ENCODE measurements around the gene PDIA6. TPM values are rescaled to one million over a fixed set of nuclear protein-coding genes. Genes with fewer than 3 reads are reported as not detected.
A peak's percentile ranks its signal among the peaks of the same experiment; 100 is the strongest.

The PDIA6 gene, protein sequence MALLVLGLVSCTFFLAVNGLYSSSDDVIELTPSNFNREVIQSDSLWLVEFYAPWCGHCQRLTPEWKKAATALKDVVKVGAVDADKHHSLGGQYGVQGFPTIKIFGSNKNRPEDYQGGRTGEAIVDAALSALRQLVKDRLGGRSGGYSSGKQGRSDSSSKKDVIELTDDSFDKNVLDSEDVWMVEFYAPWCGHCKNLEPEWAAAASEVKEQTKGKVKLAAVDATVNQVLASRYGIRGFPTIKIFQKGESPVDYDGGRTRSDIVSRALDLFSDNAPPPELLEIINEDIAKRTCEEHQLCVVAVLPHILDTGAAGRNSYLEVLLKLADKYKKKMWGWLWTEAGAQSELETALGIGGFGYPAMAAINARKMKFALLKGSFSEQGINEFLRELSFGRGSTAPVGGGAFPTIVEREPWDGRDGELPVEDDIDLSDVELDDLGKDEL
- total RNA-seq = 119 TPM
- long read RNA-seq, transcript PDIA6-201 (13 exons, 2,338 nt) = major isoform, 602 of 640 reads
- long read RNA-seq, partial matches to known transcripts = 21 of 640 reads
- long read RNA-seq, other reads (novel, unspliced or antisense) = 14 of 640 reads

DNA sequence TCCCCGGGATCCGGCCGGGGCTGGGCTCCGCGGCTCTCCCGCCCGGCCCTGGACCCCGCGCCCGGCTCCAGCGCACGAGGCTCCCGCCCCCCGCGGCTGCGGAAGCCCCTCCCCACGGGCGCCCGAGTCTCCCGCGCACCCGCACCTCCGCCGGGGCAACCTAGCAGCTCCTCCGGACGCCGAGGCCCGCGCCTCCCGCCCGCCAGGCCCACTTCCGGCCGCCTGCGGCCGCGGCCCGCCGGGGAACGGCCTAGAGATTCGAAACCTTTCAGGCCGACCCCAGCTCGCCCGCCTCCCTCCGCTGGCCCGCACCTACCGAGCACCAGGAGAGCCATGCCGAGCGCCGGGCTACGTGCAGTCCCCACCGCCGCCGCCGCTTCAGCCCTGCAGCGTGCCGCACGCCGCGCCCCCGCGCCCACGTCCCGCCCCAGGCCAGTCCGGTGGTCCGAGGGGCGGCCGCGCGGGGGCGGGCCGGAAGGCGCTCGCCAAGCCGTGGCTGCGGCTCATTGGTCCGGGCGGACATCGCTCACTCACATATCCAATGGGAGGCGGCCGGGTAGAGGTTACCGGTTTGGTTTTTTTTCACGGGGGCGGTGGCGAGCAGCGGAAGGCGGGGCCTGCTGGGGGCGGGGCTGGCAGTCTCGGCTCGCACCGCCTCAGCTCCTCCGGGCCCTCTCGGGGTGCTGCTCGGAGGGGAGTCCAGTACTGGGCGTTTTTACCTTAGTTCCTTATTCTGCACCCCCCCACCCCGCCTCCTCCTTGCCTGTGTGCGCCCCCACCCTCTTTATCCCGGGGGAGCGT lies at the start of gene PDIA6:
TSS of gene PDIA6 (minus strand) at position 424 of the 801 bp plus-strand sequence. CDS start at position 335, 89 bp downstream.
- ATAC-seq = peak; percentile 99
- peak; percentile 98 for DNase-seq
- intact Hi-C loops (cut with micrococcal nuclease) = no loop called here

DNA sequence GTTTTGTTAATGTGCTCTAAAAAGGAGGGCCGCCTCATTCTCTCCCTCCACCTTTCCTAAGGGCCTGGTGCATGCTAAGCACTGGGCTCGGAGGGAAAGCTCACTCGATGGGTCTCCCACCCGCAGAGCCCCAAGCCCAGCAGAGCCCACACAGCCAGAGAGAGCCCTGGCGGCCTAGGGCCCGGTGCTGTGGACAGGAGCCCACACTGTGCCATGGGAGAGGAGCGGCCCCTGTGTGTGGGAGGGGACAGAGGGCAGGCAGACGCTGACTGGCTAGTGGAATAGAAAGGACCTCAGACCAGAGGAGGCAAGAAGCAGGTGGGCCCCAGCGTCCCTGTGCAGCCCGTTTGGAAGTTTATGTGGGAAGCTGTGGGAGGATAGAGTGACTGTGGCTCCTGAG lies 49.7 kb upstream of the PDIA6 start:
- DNase-seq = no peak
- ATAC-seq = peak; percentile 19
- intact Hi-C loops (cut with micrococcal nuclease) = no loop called here

DNA sequence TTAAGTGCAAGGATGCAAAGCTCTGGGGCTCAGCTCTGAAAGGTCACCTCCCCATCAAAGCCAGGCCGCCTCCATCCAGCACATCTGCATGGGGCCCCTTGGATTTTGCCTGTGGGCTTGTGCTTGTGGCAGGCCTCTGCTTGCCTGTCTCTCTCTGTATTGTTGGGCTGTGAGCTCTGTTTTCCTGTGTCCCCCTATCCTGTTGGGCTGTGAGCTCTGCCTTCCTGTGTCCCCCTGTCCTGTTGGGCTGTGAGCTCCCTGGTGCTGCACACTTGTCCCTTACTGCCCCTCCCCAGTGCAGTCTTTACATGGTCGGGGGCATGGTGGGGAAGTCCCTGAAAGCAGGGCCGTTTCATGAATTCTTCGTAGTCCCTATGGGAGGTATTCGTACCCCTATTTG lies 49.2 kb upstream of the PDIA6 start:
- intact Hi-C loops (cut with micrococcal nuclease) = no loop called here
- no peak for ATAC-seq
- no peak for DNase-seq

DNA sequence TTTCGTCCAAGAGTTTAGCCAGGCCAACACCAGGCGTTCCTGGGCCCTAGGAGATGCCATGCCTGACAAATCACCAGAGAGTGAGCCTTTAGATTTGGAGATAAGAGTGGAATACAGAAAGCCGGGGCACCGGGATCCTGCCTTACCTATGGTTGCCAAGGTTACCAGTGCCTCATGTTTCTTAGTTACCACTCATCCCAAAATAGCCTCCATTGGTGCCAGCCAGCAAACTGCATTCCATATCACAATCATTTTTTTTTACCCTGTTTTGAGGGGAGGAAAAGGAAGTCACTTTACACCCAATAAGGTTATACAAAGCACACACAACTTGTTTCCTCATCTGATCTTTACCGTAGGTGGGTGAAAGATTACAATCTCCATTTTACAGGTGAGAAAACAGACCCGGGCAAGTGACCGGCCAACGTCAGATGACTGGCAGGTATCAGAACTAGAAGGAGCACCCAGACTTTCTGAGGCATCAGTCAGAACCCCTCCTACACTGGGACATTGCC lies 48.3 kb upstream of the PDIA6 start:
- intact Hi-C loops (cut with micrococcal nuclease) = no loop called here
- DNase-seq (no peak), ATAC-seq (no peak)

DNA sequence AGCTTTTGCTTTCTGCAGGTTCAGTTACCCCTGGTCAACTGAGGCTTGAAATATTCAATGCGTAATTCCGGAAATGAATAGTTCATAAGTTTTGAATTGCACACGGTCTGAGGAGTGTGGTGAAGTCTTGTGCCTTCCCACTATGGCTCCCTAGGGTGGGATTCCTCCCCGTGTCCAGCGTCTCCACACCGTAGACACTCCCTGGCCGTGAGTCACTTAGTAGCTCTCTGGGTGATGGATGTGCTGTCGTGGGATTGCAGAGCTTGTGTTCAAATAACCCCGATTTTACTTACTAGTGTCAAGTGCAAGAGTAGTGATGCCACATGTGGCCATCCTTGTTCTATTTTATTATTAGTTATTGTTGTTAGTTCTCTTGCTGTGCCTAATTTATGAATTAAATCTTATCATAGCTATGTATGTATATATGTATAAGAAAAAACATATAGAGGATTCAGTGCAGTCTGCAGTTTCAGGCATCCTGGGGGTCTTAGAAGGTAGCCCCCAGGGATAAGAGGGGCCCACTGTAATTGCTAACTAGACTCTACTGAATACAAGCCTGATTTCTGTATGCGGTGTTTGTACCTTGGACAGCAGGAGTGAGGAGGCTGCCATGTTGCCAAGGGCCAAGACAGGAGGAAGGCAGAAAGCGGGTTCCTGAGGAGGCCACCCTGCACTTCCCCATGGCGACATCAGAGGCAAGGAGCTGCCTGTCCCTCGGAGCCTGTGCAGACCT lies 47.7 kb upstream of the PDIA6 start:
- ATAC-seq (no peak), DNase-seq (no peak)
- intact Hi-C loops (cut with micrococcal nuclease) = no loop called here

DNA sequence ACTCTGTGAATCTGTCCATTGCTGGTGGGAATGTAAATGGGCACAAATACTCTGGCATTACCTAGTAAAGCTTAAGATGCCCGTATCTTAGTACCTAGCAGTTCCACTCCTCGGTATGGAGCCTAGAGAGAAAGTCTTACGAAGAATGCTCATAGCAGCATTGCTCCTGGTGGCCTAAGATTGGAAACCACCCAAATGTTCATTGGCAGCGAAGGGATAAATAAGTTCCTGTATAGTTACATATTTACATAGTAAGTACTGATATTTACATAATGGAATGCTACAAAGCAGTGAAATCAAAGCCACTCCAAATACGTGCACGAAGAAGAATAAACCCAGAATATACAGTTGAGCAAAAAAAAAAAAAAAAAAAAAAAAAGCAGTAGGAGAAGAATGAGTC lies 46.7 kb upstream of the PDIA6 start:
- no peak for ATAC-seq
- intact Hi-C loops (cut with micrococcal nuclease) = no loop called here
- no peak for DNase-seq

DNA sequence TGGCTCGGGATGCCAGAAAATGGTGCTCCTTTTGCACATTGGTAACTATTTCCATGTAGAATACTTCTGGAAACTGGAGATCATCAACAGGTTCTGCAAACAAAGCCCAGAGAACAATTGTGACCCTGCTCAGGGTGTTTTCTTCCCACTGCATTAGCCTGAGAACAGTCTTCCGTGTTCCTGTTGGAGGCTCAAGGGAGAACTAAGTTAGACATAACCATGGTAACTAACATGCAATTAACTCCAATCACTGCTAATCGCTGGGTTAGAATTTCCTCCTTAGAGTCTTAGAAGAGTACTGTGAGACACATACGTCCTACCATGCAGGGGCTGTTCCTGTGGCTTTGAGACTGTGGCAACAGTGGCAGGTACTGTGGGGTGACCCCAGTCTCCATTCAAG lies 36.0 kb upstream of the PDIA6 start:
- intact Hi-C loops (cut with micrococcal nuclease) = no loop called here
- ATAC-seq = no peak
- no peak for DNase-seq

DNA sequence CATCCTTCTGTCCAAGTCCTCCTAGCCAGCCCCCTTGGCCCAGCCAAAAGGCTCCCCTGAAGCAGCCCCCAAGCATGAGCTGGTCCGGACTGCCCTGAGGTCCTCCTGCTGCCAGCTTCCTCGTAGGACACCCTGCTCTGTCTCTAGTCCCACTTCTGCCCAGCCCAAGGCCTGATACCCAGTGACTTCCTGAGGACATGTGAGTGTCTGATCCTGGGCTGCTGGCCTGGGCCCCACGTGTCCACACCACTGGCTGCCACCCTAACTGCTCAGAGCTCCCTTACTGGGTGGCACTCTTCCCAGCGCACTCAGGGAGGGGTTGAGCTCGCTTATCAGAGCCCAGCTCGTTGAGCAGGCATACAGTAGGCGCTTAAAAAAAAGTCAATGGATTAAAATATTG lies 34.4 kb upstream of the PDIA6 start:
- intact Hi-C loops (cut with micrococcal nuclease) = no loop called here
- ATAC-seq = peak; percentile 80
- DNase-seq = peak; percentile 89

DNA sequence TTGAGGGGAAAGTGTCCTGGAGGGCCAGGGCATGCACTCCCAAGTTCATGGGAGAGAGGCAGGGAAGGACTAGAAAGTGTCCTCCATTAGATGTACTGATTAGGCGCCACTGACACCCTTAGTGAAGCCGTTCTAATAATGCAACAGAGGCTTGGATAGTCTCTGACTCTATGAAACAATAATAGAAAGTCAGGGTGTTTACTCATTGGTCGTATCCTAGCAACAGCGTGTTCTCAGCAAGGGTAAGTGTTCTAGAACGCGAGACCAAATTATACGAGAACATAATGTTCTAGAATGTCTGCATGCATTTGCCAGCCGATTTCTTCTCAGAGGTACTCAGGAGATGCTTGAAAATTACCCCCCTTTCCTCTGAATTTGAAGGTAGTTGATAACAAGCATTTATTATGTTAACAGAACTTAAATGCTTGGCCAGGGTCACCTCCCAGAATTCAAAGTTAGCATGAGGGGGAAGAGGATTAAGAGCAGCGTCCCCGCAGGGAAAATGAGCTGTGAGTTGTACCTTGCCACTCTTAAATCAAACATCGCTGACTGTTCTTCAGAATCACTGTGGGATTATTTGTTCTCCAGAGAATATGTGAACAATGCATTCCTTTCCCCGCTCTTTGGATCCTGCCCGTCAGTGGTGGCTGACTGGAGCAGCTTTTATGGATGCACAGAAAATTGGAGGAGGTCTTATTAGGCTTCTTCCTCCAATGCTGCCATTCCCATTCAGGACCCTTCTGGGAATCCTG lies 33.7 kb upstream of the PDIA6 start:
- ATAC-seq (peak; percentile 72), DNase-seq (no peak)
- intact Hi-C loops (cut with micrococcal nuclease) = no loop called here

DNA sequence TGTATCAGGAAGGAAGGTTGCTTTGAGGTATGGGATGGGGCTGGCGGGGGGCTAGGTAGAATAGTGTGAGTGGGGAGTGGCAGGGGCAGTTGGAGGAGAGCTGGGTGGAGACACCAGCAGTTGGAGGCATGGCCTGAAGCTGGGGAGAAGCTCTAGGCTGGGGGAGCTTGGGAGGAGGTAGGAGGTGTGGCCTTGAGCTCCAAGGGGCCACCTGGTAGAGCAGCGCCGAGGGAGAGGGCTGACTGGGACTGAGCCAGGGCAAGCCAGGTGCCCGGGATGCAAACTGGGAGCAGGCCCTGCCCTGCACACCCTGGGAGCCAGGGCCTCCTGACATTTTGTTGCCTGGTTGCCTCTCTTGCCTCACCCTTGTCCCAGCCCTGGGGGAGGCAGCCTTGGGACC lies 33.1 kb upstream of the PDIA6 start:
- ATAC-seq (peak; percentile 60), DNase-seq (peak; percentile 61)
- intact Hi-C loops (cut with micrococcal nuclease) = no loop called here

DNA sequence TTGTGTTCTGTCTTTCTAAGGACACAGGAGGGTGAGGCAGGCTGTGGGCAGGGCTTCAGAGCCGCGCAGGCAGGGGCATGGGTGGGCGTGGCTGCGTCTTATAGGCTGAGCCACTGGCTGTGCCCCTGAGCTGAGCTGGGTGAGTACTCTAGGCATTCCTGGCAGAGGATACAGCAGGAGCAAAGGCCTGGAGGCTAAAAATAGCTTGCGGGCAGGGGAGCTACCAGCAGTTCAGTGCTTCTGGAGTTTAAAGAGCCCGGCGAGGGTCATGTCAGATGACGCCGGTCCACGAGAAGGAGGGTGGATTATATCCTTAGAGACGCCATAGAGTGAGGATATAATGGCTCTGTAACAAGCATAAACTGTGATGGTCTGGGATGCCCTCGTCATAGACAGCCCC lies 31.5 kb upstream of the PDIA6 start:
- DNase-seq = peak; percentile 92
- ATAC-seq = peak; percentile 81
- intact Hi-C loops (cut with micrococcal nuclease) = no loop called here

DNA sequence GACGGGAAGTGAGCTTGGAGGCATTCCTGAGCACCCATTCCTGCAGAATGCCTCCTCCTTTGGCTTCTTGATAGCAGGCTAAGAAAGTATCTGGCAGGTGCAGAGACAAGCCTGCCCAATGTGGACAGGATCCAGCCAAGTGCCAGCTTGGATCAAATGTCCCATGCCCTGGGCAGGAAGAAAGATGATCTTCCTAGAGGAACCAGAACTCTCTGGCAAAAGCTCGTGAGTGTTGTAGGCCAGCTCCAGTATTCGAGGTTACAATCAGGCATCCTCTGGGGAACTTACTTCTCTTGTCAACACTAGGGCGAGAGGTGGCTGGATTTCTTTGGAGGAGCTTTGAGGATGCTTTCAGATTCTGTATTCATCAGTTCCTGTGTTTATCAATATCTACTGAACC lies 29.9 kb upstream of the PDIA6 start:
- no peak for DNase-seq
- intact Hi-C loops (cut with micrococcal nuclease) = no loop called here
- ATAC-seq = no peak

DNA sequence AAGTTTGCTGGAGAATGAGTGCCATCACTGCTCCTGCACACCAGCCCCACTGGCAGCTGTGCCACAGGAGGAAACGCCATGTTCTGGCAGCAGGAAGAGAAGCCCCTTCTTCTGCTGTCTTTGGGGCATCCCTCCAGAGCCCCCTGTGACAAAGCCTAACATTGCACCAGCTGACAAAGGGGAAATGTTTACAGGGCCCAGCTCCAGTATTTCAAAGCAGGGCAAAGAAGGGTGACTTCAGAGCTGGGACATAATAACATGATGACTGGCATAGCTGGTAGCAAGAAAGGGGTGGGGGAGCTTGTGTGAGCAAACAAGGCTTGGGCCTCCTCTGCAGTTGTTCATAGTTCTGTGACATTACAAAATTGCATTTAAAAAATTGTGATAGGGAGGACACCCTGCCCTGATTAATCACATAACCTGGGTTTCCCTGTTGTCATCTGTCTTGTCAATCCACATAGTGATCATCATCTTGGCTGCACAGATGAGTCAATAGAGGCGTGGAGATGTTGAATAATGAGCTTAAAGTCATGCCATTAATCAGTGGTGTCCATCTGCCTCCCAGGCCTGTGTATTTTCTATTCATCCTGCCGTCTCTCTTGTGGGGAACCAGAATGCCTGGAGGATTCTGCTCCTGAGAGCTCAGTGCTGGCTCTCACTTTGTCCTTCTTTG lies 29.1 kb upstream of the PDIA6 start:
- no peak for ATAC-seq
- no peak for DNase-seq
- intact Hi-C loops (cut with micrococcal nuclease) = no loop called here

DNA sequence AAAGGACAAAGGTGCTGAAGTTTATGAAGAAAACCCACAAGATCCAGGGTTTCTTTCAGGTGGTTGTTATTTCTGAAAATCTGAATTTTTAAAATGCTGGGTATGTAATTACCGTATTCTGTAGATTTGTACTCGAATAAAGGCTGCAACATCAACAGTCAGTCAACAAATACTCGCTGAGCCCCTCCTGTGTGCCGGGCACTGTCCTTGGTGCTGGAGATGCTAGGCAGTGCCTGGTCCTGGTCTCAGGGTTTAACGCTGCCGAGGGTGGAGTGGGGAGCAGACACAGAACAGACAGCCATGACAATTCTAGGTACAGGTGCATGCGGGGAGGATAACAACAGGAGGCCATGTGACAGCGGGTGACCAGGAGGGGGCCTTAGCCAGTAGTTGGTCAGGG lies 27.2 kb upstream of the PDIA6 start:
- ATAC-seq (no peak), DNase-seq (no peak)
- intact Hi-C loops (cut with micrococcal nuclease) = loop anchor here (5.0 kb wide), 1 partner anchor 282 kb away; no protein-coding TSS in a partner anchor

DNA sequence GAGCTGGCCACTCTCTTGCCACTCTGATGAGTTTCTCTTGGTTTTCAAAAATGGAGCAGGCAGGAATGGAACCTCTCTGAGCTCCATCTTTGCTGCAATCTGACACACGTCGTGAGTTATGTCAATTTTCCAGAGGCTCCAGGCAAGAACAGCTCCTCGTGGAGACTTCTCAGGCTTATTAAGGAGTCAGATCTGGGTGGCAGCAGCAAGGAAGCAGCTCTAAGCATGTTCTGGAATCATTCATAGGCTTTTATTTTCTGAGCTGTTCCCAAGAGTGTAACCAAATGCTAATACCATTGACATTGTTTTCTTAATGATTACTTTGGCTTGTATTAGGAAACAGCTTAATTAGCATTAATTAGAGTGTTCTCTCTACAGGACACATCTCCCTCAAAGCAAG lies 26.1 kb upstream of the PDIA6 start:
- intact Hi-C loops (cut with micrococcal nuclease) = loop anchor here (5.0 kb wide), 1 partner anchor 284 kb away; no protein-coding TSS in a partner anchor
- ATAC-seq = no peak
- no peak for DNase-seq

DNA sequence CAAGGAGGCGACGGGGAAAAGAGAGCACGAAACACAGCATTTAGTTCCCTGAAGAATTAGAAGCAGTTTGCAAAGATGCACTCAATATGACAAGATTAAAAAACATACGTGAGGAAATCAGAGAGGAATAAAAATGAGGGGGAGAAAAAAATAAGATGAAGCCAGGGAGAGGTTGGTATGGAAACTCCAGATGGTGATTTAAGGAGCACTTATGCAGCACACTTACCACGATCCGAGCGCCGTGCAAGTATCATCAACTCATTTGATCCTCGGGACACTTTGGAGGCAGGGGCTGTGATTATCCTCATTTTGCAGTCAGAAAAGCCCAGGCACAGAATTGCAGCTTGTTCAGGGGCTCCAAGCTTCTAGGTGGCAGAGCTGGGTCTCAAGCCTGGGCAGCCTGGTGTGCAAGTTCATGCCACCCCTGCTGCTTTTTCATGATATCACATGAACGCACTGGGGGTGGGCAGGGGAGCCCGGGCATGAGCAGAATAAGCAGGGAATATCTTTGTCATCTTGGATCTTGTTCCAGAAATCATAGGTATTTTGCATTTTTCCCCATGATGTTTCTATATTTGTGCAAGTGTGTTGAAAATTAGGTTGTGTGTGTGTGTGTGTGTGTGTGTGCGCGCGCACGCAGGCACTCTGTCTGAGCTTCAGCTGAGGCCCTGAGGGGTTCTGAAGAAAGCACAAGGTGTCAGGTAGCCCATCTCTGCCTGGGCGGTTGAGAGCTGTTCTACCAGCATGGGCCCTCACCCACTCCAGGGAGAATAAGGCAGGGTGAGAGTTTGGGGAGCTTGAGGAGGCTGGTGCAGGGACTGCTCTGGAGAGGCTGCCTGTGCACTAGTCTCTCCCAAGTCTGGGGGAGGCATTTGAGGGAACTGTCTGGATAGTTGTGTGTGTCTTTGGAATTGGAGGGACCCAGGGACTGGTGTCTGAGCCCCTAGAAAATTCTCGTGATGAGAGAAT lies 25.0 kb upstream of the PDIA6 start:
- ATAC-seq (no peak), DNase-seq (no peak)
- intact Hi-C loops (cut with micrococcal nuclease) = loop anchor here (5.0 kb wide), 1 partner anchor 285 kb away; no protein-coding TSS in a partner anchor

Data from left ventricle myocardium superior (tissue), 1 donor.